GM15510 (cell line): ENCODE results near the gene KANK4.

Experiments used
- POLR2A ChIP-seq: IDR thresholded peaks from 3 replicates; pipeline ENCODE4 v1.6.1; 2011; ENCODE audit warnings: borderline replicate concordance; ENCODE audit not compliant: insufficient read length; ENCODE audit errors: extremely low read depth

Gene KANK4

GRCh38 chr1:62224182-62224581, 95.1 kb downstream of the KANK4 start:
- TF ChIP-seq POLR2A, result no peak

- no peak for TF ChIP-seq POLR2A
These were observed 96.9 kb downstream of the KANK4 start for GRCh38 chr1:62222321-62222720.

- TF ChIP-seq POLR2A, result no peak
These were observed 98.1 kb downstream of the KANK4 start for GRCh38 chr1:62221171-62221570.

- no peak for TF ChIP-seq POLR2A
These were observed 100.6 kb downstream of the KANK4 start for GRCh38 chr1:62218604-62219003.

GRCh38 chr1:62213075-62213914, 105.9 kb downstream of the KANK4 start:
- no peak for TF ChIP-seq POLR2A

GRCh38 chr1:62212411-62212810, 106.8 kb downstream of the KANK4 start:
- TF ChIP-seq POLR2A, result no peak

- TF ChIP-seq POLR2A, result no peak
These were observed 108.3 kb downstream of the KANK4 start for GRCh38 chr1:62210960-62211359.

GRCh38 chr1:62209931-62210595, 109.2 kb downstream of the KANK4 start:
- TF ChIP-seq POLR2A, result no peak

GRCh38 chr1:62208970-62209369, 110.3 kb downstream of the KANK4 start:
- TF ChIP-seq POLR2A, result no peak

GRCh38 chr1:62208087-62208486, 111.1 kb downstream of the KANK4 start:
- no peak for TF ChIP-seq POLR2A

- TF ChIP-seq POLR2A, result no peak
These were observed 112.0 kb downstream of the KANK4 start for GRCh38 chr1:62207187-62207586.

- no peak for TF ChIP-seq POLR2A
These were observed 120.5 kb downstream of the KANK4 start for GRCh38 chr1:62198781-62199125.

GRCh38 chr1:62198069-62198780, 121.0 kb downstream of the KANK4 start:
- TF ChIP-seq POLR2A, result no peak

GRCh38 chr1:62196086-62196690, 123.0 kb downstream of the KANK4 start:
- no peak for TF ChIP-seq POLR2A

- TF ChIP-seq POLR2A, result no peak
These were observed 124.3 kb downstream of the KANK4 start, which contains the start of gene L1TD1 for GRCh38 chr1:62194651-62195544. TSS of gene L1TD1 (plus strand) at chr1:62194849. CDS start at chr1:62206629, 11,780 bp downstream.

GRCh38 chr1:62188111-62188510, 131.1 kb downstream of the KANK4 start:
- TF ChIP-seq POLR2A, result no peak
